Measurements from ENCODE around the gene PRSS36. TPM values are rescaled to one million over a fixed set of nuclear protein-coding genes. Genes with fewer than 3 reads are reported as not detected.
"Not testable (repeated sequence)": the region's sequence is repeated elsewhere in the genome, so short reads cannot be mapped to it uniquely, and the experiment has no call there.

The PRSS36 gene
- total RNA-seq, 1 donor, result 1.1 TPM

GRCh38 chr16:31147574-31147973, 2.3 kb downstream of the PRSS36 start:
- TF ChIP-seq, protein P1, sequence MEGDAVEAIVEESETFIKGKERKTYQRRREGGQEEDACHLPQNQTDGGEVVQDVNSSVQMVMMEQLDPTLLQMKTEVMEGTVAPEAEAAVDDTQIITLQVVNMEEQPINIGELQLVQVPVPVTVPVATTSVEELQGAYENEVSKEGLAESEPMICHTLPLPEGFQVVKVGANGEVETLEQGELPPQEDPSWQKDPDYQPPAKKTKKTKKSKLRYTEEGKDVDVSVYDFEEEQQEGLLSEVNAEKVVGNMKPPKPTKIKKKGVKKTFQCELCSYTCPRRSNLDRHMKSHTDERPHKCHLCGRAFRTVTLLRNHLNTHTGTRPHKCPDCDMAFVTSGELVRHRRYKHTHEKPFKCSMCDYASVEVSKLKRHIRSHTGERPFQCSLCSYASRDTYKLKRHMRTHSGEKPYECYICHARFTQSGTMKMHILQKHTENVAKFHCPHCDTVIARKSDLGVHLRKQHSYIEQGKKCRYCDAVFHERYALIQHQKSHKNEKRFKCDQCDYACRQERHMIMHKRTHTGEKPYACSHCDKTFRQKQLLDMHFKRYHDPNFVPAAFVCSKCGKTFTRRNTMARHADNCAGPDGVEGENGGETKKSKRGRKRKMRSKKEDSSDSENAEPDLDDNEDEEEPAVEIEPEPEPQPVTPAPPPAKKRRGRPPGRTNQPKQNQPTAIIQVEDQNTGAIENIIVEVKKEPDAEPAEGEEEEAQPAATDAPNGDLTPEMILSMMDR (IDR thresholded peaks at IDR 0.05; ENCODE audit: insufficient read depth, low read length), result no peak
- no peak overlapping the region for H3K4me3 ChIP-seq (ENCODE audit: low read depth, low read length)
- DNase-seq (ENCODE audit: low read depth), result no peak

DNA sequence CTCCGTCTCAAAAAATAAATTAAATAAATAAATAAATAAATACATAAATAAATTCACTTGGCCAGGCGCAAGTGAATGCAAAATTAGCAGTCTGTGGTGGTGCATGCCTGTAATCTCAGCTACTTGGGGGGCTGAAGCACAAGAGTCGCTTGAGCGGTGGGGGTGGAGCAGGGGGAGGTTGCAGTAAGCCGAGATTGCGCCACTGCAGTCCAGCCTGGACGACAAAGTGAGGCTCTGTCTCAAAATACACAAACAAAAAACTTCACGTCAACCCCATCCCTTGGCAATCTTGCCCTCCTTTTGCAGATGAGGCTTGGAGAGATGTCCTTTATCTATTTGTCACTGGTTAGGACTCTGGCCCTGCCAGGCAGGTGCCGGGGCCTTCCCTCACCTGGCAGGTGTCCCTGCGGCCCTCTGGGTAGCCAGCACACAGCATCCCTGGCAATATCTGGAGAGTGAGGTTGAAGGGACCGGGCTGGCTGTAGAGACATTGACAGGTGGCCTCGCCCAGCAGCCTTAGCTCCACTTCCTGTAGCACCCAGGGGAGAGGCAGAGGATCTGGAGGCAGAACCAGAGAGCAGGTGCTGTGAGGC, 4.4 kb downstream of the PRSS36 start:
- DNase-seq (ENCODE audit: low read depth), result no peak
- TF ChIP-seq, protein P1 (IDR thresholded peaks at IDR 0.05; ENCODE audit: insufficient read depth, low read length), result no peak
- H3K4me3 ChIP-seq (ENCODE audit: low read depth, low read length), result no peak overlapping the region

DNA sequence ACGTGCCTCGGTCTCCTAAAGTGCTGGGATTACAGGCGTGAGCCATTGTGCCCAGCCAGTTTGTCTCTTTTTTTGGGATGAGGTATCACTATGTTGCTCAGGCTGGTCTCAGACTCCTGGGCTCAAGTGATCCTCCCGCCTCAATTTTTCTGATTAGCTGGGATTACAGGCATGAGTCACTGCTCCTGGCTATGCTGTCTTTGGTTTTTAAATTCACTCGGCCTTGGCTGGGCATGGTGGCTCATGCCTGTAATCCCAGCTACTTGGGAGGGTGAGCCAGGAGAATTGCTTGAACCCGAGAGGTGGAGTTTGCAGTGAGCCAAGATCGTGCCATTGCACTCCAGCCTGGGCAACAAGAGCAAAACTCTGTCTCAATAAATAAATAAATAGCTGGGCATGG, 5.4 kb downstream of the PRSS36 start:
- DNase-seq (ENCODE audit: low read depth), result peak; percentile 23

DNA sequence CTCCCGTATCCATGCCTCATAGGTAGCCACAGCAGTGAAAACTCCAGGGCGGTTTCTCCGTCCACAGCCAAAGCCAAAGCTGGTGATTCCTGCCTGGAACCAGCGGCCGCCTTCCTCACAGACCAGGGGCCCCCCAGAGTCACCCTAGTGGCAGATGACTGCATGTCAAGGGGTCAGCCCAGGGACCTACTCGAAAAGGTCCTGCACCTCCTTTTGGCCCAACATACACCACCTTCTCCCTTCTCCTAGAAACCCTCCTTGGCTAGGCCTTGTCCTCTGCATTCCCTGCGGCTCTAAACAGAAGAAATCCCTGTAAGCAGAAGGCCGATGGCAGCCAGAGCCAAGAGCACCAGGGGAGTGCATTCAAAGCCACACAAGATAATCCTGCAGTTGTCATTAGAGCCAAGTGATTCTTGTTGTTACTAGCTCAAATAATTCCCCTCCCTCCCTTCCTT, 6.1 kb downstream of the PRSS36 start:
- H3K4me3 ChIP-seq (ENCODE audit: low read depth, low read length), result no peak overlapping the region
- TF ChIP-seq, protein P1 (IDR thresholded peaks at IDR 0.05; ENCODE audit: insufficient read depth, low read length), result no peak
- no peak for DNase-seq (ENCODE audit: low read depth)

More for the DNA sequence above, 5.4 kb downstream of the PRSS36 start:
- not testable (repeated sequence) for H3K4me3 ChIP-seq (ENCODE audit: low read depth, low read length)

GRCh38 chr16:31143011-31143693, 6.7 kb downstream of the PRSS36 start:
- no peak for DNase-seq (ENCODE audit: low read depth)
- TF ChIP-seq, protein P1 (IDR thresholded peaks at IDR 0.05; ENCODE audit: insufficient read depth, low read length), result no peak
- H3K4me3 ChIP-seq (ENCODE audit: low read depth, low read length), result peak overlapping the region; percentile 60

GRCh38 chr16:31142109-31143010, 7.5 kb downstream of the PRSS36 start:
- DNase-seq (ENCODE audit: low read depth), result peak; percentile 98
- TF ChIP-seq, protein P1 (IDR thresholded peaks at IDR 0.05; ENCODE audit: insufficient read depth, low read length), result peak; percentile 89
- H3K4me3 ChIP-seq (ENCODE audit: low read depth, low read length), result peak overlapping the region; percentile 60

Data from fibroblast of the aortic adventitia (primary cell).